HG03060 (cell line): Measurements from ENCODE around the gene LINC01488.

Source experiments
- ATAC-seq: cut with Tn5 transposase; IDR thresholded peaks from one replicate; pipeline ENCODE4 v1.9.1; 2021; ENCODE audit warnings: low read depth, moderate number of reproducible peaks; ENCODE audit not compliant: unreplicated experiment

LINC01488 gene

GRCh38 chr11:69489031-69489745 is 7.7 kb downstream of the LINC01488 start:
- no peak for ATAC-seq

GRCh38 chr11:69489746-69490365 is 8.4 kb downstream of the LINC01488 start:
- no peak for ATAC-seq

GRCh38 chr11:69490516-69490915 is 9.1 kb downstream of the LINC01488 start:
- ATAC-seq: no peak

GRCh38 chr11:69491071-69492031 is 9.9 kb downstream of the LINC01488 start:
- ATAC-seq: no peak

- no peak for ATAC-seq
Observed at GRCh38 chr11:69492201-69492991, 10.9 kb downstream of the LINC01488 start.

GRCh38 chr11:69493931-69494821 is 12.7 kb downstream of the LINC01488 start:
- ATAC-seq: no peak

GRCh38 chr11:69494851-69495250 is 13.4 kb downstream of the LINC01488 start:
- ATAC-seq: no peak

- no peak for ATAC-seq
Observed at GRCh38 chr11:69495441-69496201, 14.2 kb downstream of the LINC01488 start.

- no peak for ATAC-seq
Observed at GRCh38 chr11:69496202-69496557, 14.7 kb downstream of the LINC01488 start.

GRCh38 chr11:69496631-69497220 is 15.3 kb downstream of the LINC01488 start:
- no peak for ATAC-seq

- no peak for ATAC-seq
Observed at GRCh38 chr11:69497221-69497787, 15.8 kb downstream of the LINC01488 start.

GRCh38 chr11:69498614-69499175 is 17.2 kb downstream of the LINC01488 start:
- no peak for ATAC-seq

- ATAC-seq: no peak
Observed at GRCh38 chr11:69499186-69499917, 17.9 kb downstream of the LINC01488 start.

- no peak for ATAC-seq
Observed at GRCh38 chr11:69499918-69500284, 18.4 kb downstream of the LINC01488 start.

- no peak for ATAC-seq
Observed at GRCh38 chr11:69500285-69501120, 19.0 kb downstream of the LINC01488 start.

GRCh38 chr11:69501121-69501489 is 19.6 kb downstream of the LINC01488 start:
- ATAC-seq: no peak
